Sigmoid colon (tissue), 4 donors: ENCODE measurements around the gene SPAG16.

Experiments
- CTCF ChIP-seq, 4 experiments: fragments of 450-650 bp in 3 of 4; fragments of 200-600 bp in 1 of 4; IDR thresholded peaks; one replicate each; pipeline ENCODE4 v1.5.1; 2016 to 2019; ENCODE audit warnings: antibody characterized with exemption in 4 of 4, mild to moderate bottlenecking in 3 of 4, moderate library complexity in 2 of 4
- EP300 ChIP-seq, 4 donors: sonication (generic); formaldehyde crosslinking; IDR thresholded peaks; one replicate each; pipeline ENCODE4 v1.6.1; 2017; ENCODE audit warnings: antibody characterized with exemption in 4 of 4

- TF ChIP-seq EP300 (IDR thresholded peaks at IDR 0.05) (no peak), CTCF (IDR thresholded peaks at IDR 0.05) (no peak)
Observed at GRCh38 chr2:214006601-214007000, 722.3 kb downstream of the SPAG16 start.
